CD4-positive, CD25-positive, alpha-beta regulatory T cell (primary cell): ENCODE measurements around the gene FILIP1L. TPM values are rescaled to one million over a fixed set of nuclear protein-coding genes. Genes with fewer than 3 reads are reported as not detected.
A peak's percentile ranks its signal among the peaks of the same experiment; 100 is the strongest.

Source experiments
- ATAC-seq, 2 donors: fragments of 150-1000 bp; cut with Tn5 transposase; one replicate each; pipeline ENCODE4 v1.10.0; 2021; ENCODE audit warnings: low read depth in 2 of 2, moderate number of reproducible peaks in 2 of 2, moderate library complexity in 1 of 2
- DNase-seq, 3 donors: peaks; one replicate each; pipeline versions ENCODE4 v3.0.0 to v3.0.0-alpha.2; 2012 to 2022; ENCODE audit warnings: mixed read lengths in 1 of 3
- H3K27ac ChIP-seq: one replicate; pipeline ENCODE4 v1.7.0; 2013; ENCODE audit warnings: mild to moderate bottlenecking, low read length; ENCODE audit not compliant: insufficient read depth, poor library complexity, severe bottlenecking
- H3K27me3 ChIP-seq: one replicate; pipeline ENCODE4 v1.7.0; 2013; ENCODE audit warnings: low read length; ENCODE audit not compliant: control insufficient read depth, insufficient read depth
- H3K36me3 ChIP-seq: one replicate; pipeline ENCODE4 v1.7.0; 2013; ENCODE audit warnings: mild to moderate bottlenecking, low read length, moderate library complexity; ENCODE audit not compliant: control insufficient read depth, insufficient read depth
- H3K4me1 ChIP-seq: 2 replicates; pipeline ENCODE4 v1.7.0; 2013; ENCODE audit warnings: mild to moderate bottlenecking, low read length; ENCODE audit not compliant: insufficient read depth, control insufficient read depth, poor library complexity, severe bottlenecking
- H3K4me3 ChIP-seq: one replicate; pipeline ENCODE4 v1.7.0; 2013; ENCODE audit warnings: low read depth, mild to moderate bottlenecking, low read length, moderate library complexity
- H3K9me3 ChIP-seq, 2 experiments: 1 replicate in 1 of 2; 2 replicates in 1 of 2; pipeline ENCODE4 v1.7.0; 2013; ENCODE audit warnings: low read length in 2 of 2, mild to moderate bottlenecking in 1 of 2, moderate library complexity in 1 of 2; ENCODE audit not compliant: control insufficient read depth in 2 of 2
- H3K27ac Mint-ChIP-seq, 3 donors: one replicate each; pipeline ENCODE4 v1.8.0; 2020 to 2022; ENCODE audit warnings: mild to moderate bottlenecking in 3 of 3, mixed read lengths in 3 of 3, moderate library complexity in 2 of 3
- H3K27me3 Mint-ChIP-seq: one replicate; pipeline ENCODE4 v1.8.0; 2022; ENCODE audit warnings: mild to moderate bottlenecking, mixed read lengths
- H3K36me3 Mint-ChIP-seq: one replicate; pipeline ENCODE4 v1.8.0; 2020; ENCODE audit warnings: mixed read lengths
- H3K4me1 Mint-ChIP-seq, 4 donors: one replicate each; pipeline ENCODE4 v1.8.0; 2020 to 2022; ENCODE audit warnings: mixed read lengths in 4 of 4, mild to moderate bottlenecking in 1 of 4
- H3K4me3 Mint-ChIP-seq, 4 donors: one replicate each; pipeline ENCODE4 v1.8.0; 2020 to 2022; ENCODE audit warnings: mild to moderate bottlenecking in 4 of 4, mixed read lengths in 4 of 4, moderate library complexity in 3 of 4
- H3K9me3 Mint-ChIP-seq, 7 donors: one replicate each; pipeline ENCODE4 v1.8.0; 2020 to 2022; ENCODE audit warnings: mixed read lengths in 7 of 7, mild to moderate bottlenecking in 3 of 7, moderate library complexity in 2 of 7
- polyA plus RNA-seq, 4 donors: library from polyadenylated mRNA; unstranded; fragments of 300-500 nt; fragmentation: Illumina TruSeq; gene quantifications; one replicate each; pipeline ENCODE4 v1.2.3, GENCODE V29; 2021
- total RNA-seq: library from RNA; stranded (reverse); gene quantifications from one replicate; pipeline ENCODE4 v1.2.3, GENCODE V29; 2022

Gene FILIP1L
- total and polyA plus RNA-seq, 5 donors from 2014 or later: 0.37 to 1.0 (median 0.65) TPM; not detected in 2

DNA sequence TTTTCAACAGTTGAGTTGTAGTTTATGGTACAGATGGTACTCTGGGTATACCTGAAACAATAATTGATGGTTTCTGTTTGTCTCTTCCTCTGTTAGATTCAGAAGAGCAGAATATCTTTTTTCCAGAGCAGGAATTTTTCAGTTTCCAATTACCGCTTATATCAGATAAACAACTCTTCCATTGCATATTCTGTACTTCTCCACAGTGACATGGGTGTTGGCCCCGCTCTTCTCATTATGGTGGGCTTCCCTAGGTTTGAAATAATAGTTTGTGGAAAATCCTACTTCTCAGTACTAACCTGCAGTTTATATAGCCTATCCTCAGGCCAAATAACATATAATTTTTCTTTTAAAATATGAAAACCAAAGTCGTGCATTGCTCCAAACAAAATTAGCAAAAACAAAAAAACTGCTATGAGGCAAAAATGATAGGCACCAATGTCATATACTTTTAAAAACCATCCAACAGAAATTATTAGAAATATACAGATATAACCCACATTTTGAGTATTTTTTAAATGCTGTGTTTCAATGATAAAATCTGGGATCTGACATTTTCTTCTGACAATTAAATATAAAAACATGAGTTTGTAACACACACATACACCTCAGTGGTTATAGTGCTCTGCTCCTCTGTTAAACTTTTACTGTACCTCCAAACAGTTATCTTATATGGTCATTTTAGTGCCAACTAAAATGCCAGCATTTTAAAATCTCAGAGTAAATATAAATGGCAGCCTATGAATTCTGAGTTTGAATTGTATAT, 239.9 kb downstream of the FILIP1L start:
- no peaks in the 10 kb centered on the region for H3K36me3 Mint-ChIP-seq
- Histone ChIP-seq H3K27ac (no peak overlapping the region), H3K4me1 (peaks cover 13% of the 10 kb centered on the region), H3K36me3 (no peaks in the 10 kb centered on the region), H3K9me3 (no peaks in the 10 kb centered on the region), H3K4me3 (no peak overlapping the region), H3K27me3 (peaks cover 12% of the 10 kb centered on the region)
- no peak for ATAC-seq
- H3K9me3 Mint-ChIP-seq: no peaks in the 10 kb centered on the region
- no peak overlapping the region for H3K4me3 Mint-ChIP-seq
- H3K27ac Mint-ChIP-seq: no peak overlapping the region
- DNase-seq: no peak
- peaks cover 7 to 20% (median 11%) of the 10 kb centered on the region in 4 donors for H3K4me1 Mint-ChIP-seq
- H3K27me3 Mint-ChIP-seq: peaks cover 9% of the 10 kb centered on the region

- DNase-seq (no peak), ATAC-seq (no peak)
- Histone ChIP-seq H3K36me3 (no peaks in the 10 kb centered on the region), H3K27me3 (peaks cover 12% of the 10 kb centered on the region), H3K27ac (no peak overlapping the region), H3K4me1 (peaks cover 13% of the 10 kb centered on the region), H3K9me3 (no peaks in the 10 kb centered on the region), H3K4me3 (no peak overlapping the region)
- Mint-ChIP-seq H3K27me3 (peaks cover 9% of the 10 kb centered on the region), H3K4me1 (peaks cover 7 to 20% (median 11%) of the 10 kb centered on the region in 4 donors), H3K27ac (no peak overlapping the region), H3K36me3 (no peaks in the 10 kb centered on the region), H3K9me3 (no peaks in the 10 kb centered on the region), H3K4me3 (no peak overlapping the region)
Measured at GRCh38 chr3:99873269-99874102, 240.8 kb downstream of the FILIP1L start.

DNA sequence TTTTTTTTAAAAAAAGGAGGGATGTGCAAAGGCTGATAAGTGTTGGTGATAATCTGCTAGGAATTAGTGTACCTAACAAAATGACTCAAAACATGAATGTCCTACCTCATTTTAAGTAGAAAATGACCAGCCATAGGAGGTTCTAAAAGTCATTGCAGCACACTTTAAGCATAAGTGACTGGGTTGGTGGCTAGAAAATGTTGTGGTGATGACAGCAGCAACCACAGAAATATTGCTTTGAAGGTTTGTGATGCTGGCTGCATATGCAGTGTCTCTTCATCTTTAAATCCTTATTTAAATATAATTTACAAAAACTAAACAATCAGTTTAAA, 241.4 kb downstream of the FILIP1L start:
- H3K27me3 Mint-ChIP-seq: peaks cover 9% of the 10 kb centered on the region
- H3K4me1 ChIP-seq: peaks cover 13% of the 10 kb centered on the region
- ATAC-seq (no peak), DNase-seq (peak in 1 of 3 donors; percentile 28)
- no peaks in the 10 kb centered on the region for H3K9me3 ChIP-seq
- H3K9me3 Mint-ChIP-seq: no peaks in the 10 kb centered on the region
- H3K36me3 ChIP-seq: no peaks in the 10 kb centered on the region
- H3K4me3 Mint-ChIP-seq: no peak overlapping the region
- H3K36me3 Mint-ChIP-seq: no peaks in the 10 kb centered on the region
- no peak overlapping the region for H3K27ac ChIP-seq
- peaks cover 12% of the 10 kb centered on the region for H3K27me3 ChIP-seq
- H3K4me1 Mint-ChIP-seq: peaks cover 8 to 24% (median 12%) of the 10 kb centered on the region in 4 donors
- H3K27ac Mint-ChIP-seq: no peak overlapping the region
- H3K4me3 ChIP-seq: no peak overlapping the region

DNA sequence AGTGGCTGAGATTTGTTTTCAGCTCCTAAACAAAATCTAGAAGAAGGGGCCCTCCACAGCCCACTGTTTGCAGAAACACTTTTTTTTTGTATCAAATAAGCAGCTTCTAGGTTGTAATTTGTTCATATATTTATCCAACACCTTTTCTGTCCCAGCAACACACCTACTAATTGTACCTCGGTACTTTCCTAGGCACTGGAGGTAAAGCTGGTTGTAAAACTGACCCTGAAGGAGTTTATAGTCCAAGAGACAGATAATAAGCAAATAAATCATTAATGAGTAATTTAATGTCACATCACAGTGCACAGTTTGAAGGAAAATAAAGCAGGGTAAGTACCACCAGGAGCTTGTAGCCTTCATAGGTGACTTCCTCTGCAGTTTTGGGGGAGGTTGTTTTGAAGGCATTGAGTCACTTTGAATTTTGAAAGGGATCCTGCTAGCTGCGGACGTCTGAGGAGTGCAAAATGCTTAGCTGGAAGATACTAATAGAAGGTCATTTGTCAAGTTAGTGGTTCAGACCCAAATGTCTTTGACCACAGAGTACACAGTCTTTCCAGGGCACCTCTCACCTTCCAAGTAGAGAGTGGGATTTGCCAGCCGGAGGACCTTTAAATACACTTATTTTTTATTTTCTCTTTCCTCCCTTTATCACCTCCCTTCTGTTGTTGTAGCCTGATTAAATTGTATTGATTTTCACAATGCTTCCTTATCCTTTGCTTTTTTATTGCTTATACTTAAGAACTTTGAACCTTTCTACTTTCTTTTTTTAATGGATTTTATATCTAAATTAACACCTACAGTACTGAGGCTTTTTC, 242.9 kb downstream of the FILIP1L start:
- Histone ChIP-seq H3K4me3 (no peak overlapping the region), H3K27me3 (peaks cover 12% of the 10 kb centered on the region), H3K27ac (no peak overlapping the region), H3K4me1 (peaks cover 21% of the 10 kb centered on the region), H3K9me3 (no peaks in the 10 kb centered on the region), H3K36me3 (no peaks in the 10 kb centered on the region)
- Mint-ChIP-seq H3K4me3 (no peak overlapping the region), H3K4me1 (peaks cover 19 to 34% (median 24%) of the 10 kb centered on the region in 4 donors), H3K9me3 (no peaks in the 10 kb centered on the region), H3K27ac (no peak overlapping the region), H3K36me3 (no peaks in the 10 kb centered on the region), H3K27me3 (peaks cover 5% of the 10 kb centered on the region)
- ATAC-seq (no peak), DNase-seq (no peak)

DNA sequence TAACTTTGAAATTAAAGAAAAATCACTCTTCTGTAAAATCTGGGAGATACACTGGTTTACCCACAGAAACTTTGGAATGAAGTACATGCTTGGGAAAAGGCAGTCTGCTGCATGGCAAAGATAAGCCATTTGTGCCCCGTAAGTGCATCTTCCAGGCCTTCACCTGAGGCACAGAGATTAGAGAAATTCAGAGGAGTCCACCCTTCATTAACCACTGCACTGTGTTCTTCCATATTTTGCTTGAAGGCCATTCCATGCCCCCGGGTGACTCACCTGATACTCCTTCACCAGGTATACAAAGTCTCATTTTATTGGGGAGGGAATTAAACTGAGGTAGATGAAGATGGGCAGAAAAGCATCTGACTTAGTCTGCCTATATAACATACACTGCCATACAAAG, 243.6 kb downstream of the FILIP1L start:
- peaks cover 25 to 39% (median 30%) of the 10 kb centered on the region in 4 donors for H3K4me1 Mint-ChIP-seq
- no peaks in the 10 kb centered on the region for H3K36me3 ChIP-seq

GRCh38 chr3:99869621-99870020, 244.7 kb downstream of the FILIP1L start:
- no peaks in the 10 kb centered on the region for H3K9me3 Mint-ChIP-seq
- no peak overlapping the region for H3K4me3 ChIP-seq
- no peak for ATAC-seq

More for the DNA sequence above, 243.6 kb downstream of the FILIP1L start:
- DNase-seq: no peak
- H3K27me3 ChIP-seq: peaks cover 12% of the 10 kb centered on the region
- H3K4me3 ChIP-seq: no peak overlapping the region
- Mint-ChIP-seq H3K36me3 (no peaks in the 10 kb centered on the region), H3K9me3 (no peaks in the 10 kb centered on the region), H3K4me3 (no peak overlapping the region), H3K27ac (no peak overlapping the region), H3K27me3 (peaks cover 5% of the 10 kb centered on the region)
- no peaks in the 10 kb centered on the region for H3K9me3 ChIP-seq
- peaks cover 19% of the 10 kb centered on the region for H3K4me1 ChIP-seq
- no peak for ATAC-seq
- no peak overlapping the region for H3K27ac ChIP-seq

GRCh38 chr3:99868311-99868646, 246.0 kb downstream of the FILIP1L start:
- H3K27ac ChIP-seq: no peak overlapping the region
- H3K4me3 ChIP-seq: no peak overlapping the region
- Mint-ChIP-seq H3K27ac (peak overlapping the region in 1 of 3 donors; percentile 18), H3K36me3 (no peaks in the 10 kb centered on the region), H3K27me3 (no peaks in the 10 kb centered on the region), H3K9me3 (peaks cover 0 to 1% (median 0%) of the 10 kb centered on the region in 7 donors), H3K4me3 (no peak overlapping the region), H3K4me1 (peaks cover 22 to 29% (median 27%) of the 10 kb centered on the region in 4 donors)
- no peaks in the 10 kb centered on the region for H3K9me3 ChIP-seq
- ATAC-seq (no peak), DNase-seq (peak in 1 of 3 donors; percentile 27)
- H3K27me3 ChIP-seq: no peaks in the 10 kb centered on the region
- H3K4me1 ChIP-seq: peaks cover 13% of the 10 kb centered on the region
- no peaks in the 10 kb centered on the region for H3K36me3 ChIP-seq

More at GRCh38 chr3:99869621-99870020, 244.7 kb downstream of the FILIP1L start:
- Histone ChIP-seq H3K27me3 (peaks cover 6% of the 10 kb centered on the region), H3K9me3 (no peaks in the 10 kb centered on the region), H3K27ac (no peak overlapping the region), H3K36me3 (no peaks in the 10 kb centered on the region), H3K4me1 (peaks cover 13% of the 10 kb centered on the region)
- no peak overlapping the region for H3K27ac Mint-ChIP-seq
- H3K27me3 Mint-ChIP-seq: no peaks in the 10 kb centered on the region
- peaks cover 19 to 32% (median 25%) of the 10 kb centered on the region in 4 donors for H3K4me1 Mint-ChIP-seq
- no peak for DNase-seq
- H3K36me3 Mint-ChIP-seq: no peaks in the 10 kb centered on the region
- H3K4me3 Mint-ChIP-seq: no peak overlapping the region
